ENCODE results near the gene GREM1. TPM values are rescaled to one million over a fixed set of nuclear protein-coding genes. Genes with fewer than 3 reads are reported as not detected.

GREM1 gene
- total RNA-seq, 1 experiment from 2014 or later: not detected

- TF ChIP-seq CTCF (IDR thresholded peaks at IDR 0.05; ENCODE audit: unreplicated experiment): no peak
- Mint-ChIP-seq H3K27me3 (ENCODE audit: insufficient read depth, unreplicated experiment) (no peaks in the 10 kb centered on the region), H3K27ac (ENCODE audit: low read depth, unreplicated experiment) (no peak overlapping the region), H3K4me3 (ENCODE audit: unreplicated experiment) (no peak overlapping the region), H3K4me1 (ENCODE audit: insufficient read depth, unreplicated experiment) (peaks cover 64% of the 10 kb centered on the region), H3K36me3 (ENCODE audit: insufficient read depth, unreplicated experiment) (no peaks in the 10 kb centered on the region), H3K9me3 (ENCODE audit: unreplicated experiment) (peaks cover 8% of the 10 kb centered on the region)
- intact Hi-C loops (cut with micrococcal nuclease): loop anchor here (1.0 kb wide), 1 partner anchor 166 kb away; no protein-coding TSS in a partner anchor
- ChIA-PET POLR2A (interaction anchor here (0.5 kb wide), 1 partner anchor 457 kb away, joined by 3 read pairs; no protein-coding TSS in a partner anchor), CTCF (interaction anchor here (0.6 to 4.5 kb wide), 6 partner anchors 16 to 175 kb away, joined by 3 to 28 read pairs (median 5); no protein-coding TSS in a partner anchor)
- no TSS peak for BruUV-seq (replicated peaks)
- DNase-seq (ENCODE audit: unreplicated experiment): peak; percentile 94
Measured at GRCh38 chr15:32683906-32684584, 33.8 kb upstream of the GREM1 start.

- Mint-ChIP-seq H3K27me3 (ENCODE audit: insufficient read depth, unreplicated experiment) (no peaks in the 10 kb centered on the region), H3K36me3 (ENCODE audit: insufficient read depth, unreplicated experiment) (no peaks in the 10 kb centered on the region), H3K4me1 (ENCODE audit: insufficient read depth, unreplicated experiment) (peaks cover 70% of the 10 kb centered on the region), H3K9me3 (ENCODE audit: unreplicated experiment) (peaks cover 8% of the 10 kb centered on the region), H3K27ac (ENCODE audit: low read depth, unreplicated experiment) (no peak overlapping the region), H3K4me3 (ENCODE audit: unreplicated experiment) (no peak overlapping the region)
- intact Hi-C loops (cut with micrococcal nuclease): no loop called here
- ChIA-PET CTCF (interaction anchor here (1.2 to 1.4 kb wide), 2 partner anchors 17 to 23 kb away, joined by 4 to 7 read pairs; no protein-coding TSS in a partner anchor), POLR2A (no interaction called here)
- BruUV-seq (replicated peaks): no TSS peak
- TF ChIP-seq CTCF (IDR thresholded peaks at IDR 0.05; ENCODE audit: unreplicated experiment): no peak
- peak; percentile 45 for DNase-seq (ENCODE audit: unreplicated experiment)
Measured at GRCh38 chr15:32685576-32685975, 32.2 kb upstream of the GREM1 start.

- peaks cover 8% of the 10 kb centered on the region for H3K9me3 Mint-ChIP-seq (ENCODE audit: unreplicated experiment)
- H3K4me3 Mint-ChIP-seq (ENCODE audit: unreplicated experiment): no peak overlapping the region
- BruUV-seq (replicated peaks): no TSS peak
- intact Hi-C loops (cut with micrococcal nuclease): no loop called here
- peak; percentile 67 for DNase-seq (ENCODE audit: unreplicated experiment)
- no peaks in the 10 kb centered on the region for H3K27me3 Mint-ChIP-seq (ENCODE audit: insufficient read depth, unreplicated experiment)
- ChIA-PET POLR2A (interaction anchor here (0.8 kb wide), 1 partner anchor 68 kb away, joined by 3 read pairs; no protein-coding TSS in a partner anchor), CTCF (interaction anchor here (0.7 to 1.4 kb wide), 6 partner anchors 18 to 269 kb away, joined by 3 to 7 read pairs (median 4); no protein-coding TSS in a partner anchor)
- TF ChIP-seq CTCF (IDR thresholded peaks at IDR 0.05; ENCODE audit: unreplicated experiment): no peak
- peaks cover 62% of the 10 kb centered on the region for H3K4me1 Mint-ChIP-seq (ENCODE audit: insufficient read depth, unreplicated experiment)
- no peaks in the 10 kb centered on the region for H3K36me3 Mint-ChIP-seq (ENCODE audit: insufficient read depth, unreplicated experiment)
- peak overlapping the region; percentile 68 for H3K27ac Mint-ChIP-seq (ENCODE audit: low read depth, unreplicated experiment)
Measured at GRCh38 chr15:32687556-32687955, 30.2 kb upstream of the GREM1 start.

- Mint-ChIP-seq H3K4me3 (ENCODE audit: unreplicated experiment) (no peak overlapping the region), H3K9me3 (ENCODE audit: unreplicated experiment) (peaks cover 8% of the 10 kb centered on the region), H3K4me1 (ENCODE audit: insufficient read depth, unreplicated experiment) (peaks cover 56% of the 10 kb centered on the region), H3K27ac (ENCODE audit: low read depth, unreplicated experiment) (peak overlapping the region; percentile 68), H3K27me3 (ENCODE audit: insufficient read depth, unreplicated experiment) (no peaks in the 10 kb centered on the region), H3K36me3 (ENCODE audit: insufficient read depth, unreplicated experiment) (no peaks in the 10 kb centered on the region)
- intact Hi-C loops (cut with micrococcal nuclease): no loop called here
- BruUV-seq (replicated peaks): no TSS peak
- CTCF ChIA-PET: interaction anchor here (1.0 to 1.4 kb wide), 4 partner anchors 25 to 268 kb away, joined by 3 to 4 read pairs (median 4); no protein-coding TSS in a partner anchor
- DNase-seq (ENCODE audit: unreplicated experiment): peak; percentile 66
- POLR2A ChIA-PET: interaction anchor here (0.7 kb wide), 1 partner anchor 28 kb away, joined by 3 read pairs; no protein-coding TSS in a partner anchor
- no peak for TF ChIP-seq CTCF (IDR thresholded peaks at IDR 0.05; ENCODE audit: unreplicated experiment)
Measured at GRCh38 chr15:32688151-32688639, 29.6 kb upstream of the GREM1 start.
